ENCODE data around the gene VPS13D.
"Not testable (repeated sequence)": the region's sequence is repeated elsewhere in the genome, so short reads cannot be mapped to it uniquely, and the experiment has no call there.

VPS13D gene

DNA sequence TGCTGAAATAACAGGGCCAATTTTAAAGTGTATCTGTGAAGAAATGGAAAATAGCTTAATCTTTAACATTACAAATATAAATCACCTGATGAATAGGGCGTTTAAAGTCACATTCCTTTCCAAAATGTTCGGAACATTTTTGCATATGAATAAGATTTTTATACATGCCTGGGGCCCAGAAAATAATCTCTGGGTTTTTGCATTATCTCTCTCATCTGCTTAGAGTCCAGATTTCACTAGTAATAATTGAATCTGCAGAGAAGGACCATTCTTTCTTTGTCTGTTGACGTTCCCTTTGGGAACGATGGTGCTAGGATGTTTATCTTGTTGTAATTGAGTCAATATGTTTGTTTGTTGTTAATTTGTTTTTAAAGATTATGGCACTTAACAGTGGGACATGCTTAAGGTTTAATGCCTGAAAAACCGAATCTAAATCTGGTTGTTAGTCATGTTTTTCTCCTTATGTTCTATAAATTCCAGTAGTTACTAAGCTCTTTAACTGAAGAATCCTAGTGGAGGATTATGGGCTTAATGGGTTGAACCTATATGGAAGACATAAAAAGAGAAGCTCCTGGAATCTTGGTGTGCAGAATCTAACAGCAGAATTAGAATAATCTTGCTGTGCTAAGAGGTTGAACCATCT lies 140.6 kb downstream of the VPS13D start:
- no peak for DNase-seq (ENCODE audit: low spot score)
- no peak for FAIRE-seq

DNA sequence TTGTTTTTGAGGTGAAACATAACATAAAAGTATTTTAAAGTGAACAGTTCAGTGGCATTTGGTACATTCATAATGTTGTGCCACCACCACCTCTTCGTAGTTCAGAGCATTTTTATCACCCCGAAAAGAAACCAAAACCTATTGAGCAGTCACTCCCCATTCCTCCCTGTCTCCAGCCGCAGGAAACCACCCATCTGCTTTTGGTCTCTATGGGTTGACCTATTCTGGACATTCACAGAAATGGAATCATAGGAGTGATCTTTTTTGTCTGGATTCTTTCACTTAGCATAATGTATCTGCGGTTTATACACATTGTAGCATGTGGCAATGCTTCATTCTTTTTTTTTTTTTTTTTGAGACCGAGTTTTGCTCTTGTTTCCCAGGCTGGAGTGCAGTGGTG lies 141.2 kb downstream of the VPS13D start:
- no peak for FAIRE-seq
- no peak for DNase-seq (ENCODE audit: low spot score)

- no peak for FAIRE-seq
- DNase-seq (ENCODE audit: low spot score): no peak
These were observed 142.3 kb downstream of the VPS13D start for GRCh38 chr1:12372180-12372579.

DNA sequence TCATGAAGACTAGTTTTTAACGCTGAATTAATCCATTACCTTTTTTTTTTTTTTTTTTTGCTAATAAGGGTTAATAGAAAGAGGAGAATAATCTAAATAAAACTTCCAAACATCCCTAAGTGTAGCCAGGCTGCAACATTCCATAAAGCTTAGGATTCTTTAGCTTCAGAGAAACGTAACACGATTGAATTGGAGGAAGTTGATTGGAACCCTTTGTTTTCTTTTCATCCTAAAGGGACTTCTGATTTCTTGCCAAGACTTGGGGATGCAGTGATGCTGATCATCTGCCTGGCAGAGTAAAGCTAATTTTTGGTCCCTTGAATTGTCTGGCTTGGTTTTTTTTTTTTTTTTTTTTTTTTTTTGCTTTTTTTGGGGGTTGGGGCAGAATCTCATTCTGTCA lies 142.9 kb downstream of the VPS13D start:
- FAIRE-seq (no peak), DNase-seq (ENCODE audit: low spot score) (no peak)

GRCh38 chr1:12375133-12375829 lies 145.5 kb downstream of the VPS13D start:
- FAIRE-seq (no peak), DNase-seq (ENCODE audit: low spot score) (no peak)

DNA sequence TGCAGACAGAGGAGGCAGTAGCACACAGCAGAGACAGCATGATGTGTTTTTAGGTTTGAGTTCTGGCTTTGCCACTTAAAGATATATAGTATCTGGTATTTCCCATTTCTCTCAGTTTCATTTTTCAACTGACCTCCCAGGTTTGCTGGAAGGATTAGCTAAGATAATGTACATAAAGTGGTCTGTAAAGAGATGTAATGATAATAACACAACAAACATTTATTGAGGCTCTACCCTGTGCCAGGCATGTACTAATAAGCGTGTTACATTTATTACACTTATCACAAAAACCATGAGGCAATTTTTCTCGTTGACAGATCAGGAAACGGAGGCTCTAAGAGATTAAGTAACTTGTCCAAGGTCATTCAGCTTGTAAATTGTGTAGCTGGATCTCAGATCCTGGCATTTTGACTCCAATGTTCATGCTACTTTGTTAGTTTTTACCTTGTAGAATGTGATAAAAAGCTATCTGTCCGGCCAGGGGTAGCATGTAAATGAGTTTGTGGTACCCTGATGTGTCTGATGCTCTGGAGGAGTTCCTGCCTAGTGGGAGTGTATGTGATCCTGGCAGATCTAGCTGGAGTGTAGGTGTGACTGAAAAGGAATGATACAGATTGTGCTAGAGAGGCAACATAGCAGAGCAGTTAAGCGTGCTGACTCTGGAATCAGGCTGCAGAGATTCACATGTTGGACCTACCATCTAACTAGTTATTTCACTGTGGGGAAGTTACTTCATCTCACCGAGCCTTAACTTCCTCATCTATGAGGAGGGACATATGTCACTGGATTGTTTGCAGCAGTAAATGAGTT lies 146.6 kb downstream of the VPS13D start:
- FAIRE-seq: no peak
- DNase-seq (ENCODE audit: low spot score): no peak

- DNase-seq (ENCODE audit: low spot score): no peak
These were observed 150.8 kb downstream of the VPS13D start for GRCh38 chr1:12380326-12381249.

GRCh38 chr1:12383001-12383400 lies 153.2 kb downstream of the VPS13D start:
- FAIRE-seq (no peak), DNase-seq (ENCODE audit: low spot score) (no peak)

More at GRCh38 chr1:12380326-12381249, 150.8 kb downstream of the VPS13D start:
- no peak for FAIRE-seq

- no peak for DNase-seq (ENCODE audit: low spot score)
- no peak for FAIRE-seq
These were observed 154.0 kb downstream of the VPS13D start for GRCh38 chr1:12383786-12384185.

GRCh38 chr1:12384836-12385456 lies 155.1 kb downstream of the VPS13D start:
- no peak for FAIRE-seq
- no peak for DNase-seq (ENCODE audit: low spot score)

DNA sequence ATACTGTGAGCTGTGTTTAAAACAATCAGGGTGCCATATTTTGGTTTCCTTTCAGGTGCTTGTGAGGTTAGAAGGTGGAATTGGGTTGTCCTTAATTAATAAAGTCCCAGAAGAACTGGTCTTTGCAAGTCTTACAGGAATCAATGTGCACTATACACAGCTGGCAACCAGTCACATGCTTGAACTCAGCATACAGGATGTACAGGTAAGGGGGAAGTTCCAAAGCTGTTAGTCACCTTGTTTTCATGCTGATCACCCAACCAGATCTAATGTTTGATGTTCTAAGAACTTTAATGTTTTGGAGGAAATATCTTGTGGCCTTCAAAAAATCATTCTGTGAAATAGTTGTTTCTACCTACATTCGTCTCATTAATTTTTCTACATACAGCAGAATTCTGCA lies 156.3 kb downstream of the VPS13D start:
- DNase-seq (ENCODE audit: low spot score) (no peak), FAIRE-seq (no peak)

DNA sequence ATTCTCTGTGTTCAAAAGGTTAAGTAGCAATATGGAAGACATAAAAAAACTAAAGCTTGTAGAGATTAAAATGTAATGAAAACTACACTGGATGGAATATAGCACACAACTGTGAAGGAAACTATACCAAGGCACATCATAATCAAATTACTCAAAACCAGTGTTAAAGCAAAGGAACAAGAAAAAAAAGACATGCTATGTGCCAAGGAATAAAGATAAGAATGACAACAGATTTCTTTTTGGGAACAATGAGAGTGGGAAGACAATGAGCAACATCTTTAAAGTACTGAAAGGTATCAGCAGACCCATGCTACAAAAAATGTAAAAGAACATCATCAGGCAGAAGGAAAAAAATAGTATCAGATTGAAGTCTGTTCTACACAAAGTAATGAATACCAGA lies 157.8 kb downstream of the VPS13D start:
- DNase-seq (ENCODE audit: low spot score) (no peak), FAIRE-seq (no peak)

DNA sequence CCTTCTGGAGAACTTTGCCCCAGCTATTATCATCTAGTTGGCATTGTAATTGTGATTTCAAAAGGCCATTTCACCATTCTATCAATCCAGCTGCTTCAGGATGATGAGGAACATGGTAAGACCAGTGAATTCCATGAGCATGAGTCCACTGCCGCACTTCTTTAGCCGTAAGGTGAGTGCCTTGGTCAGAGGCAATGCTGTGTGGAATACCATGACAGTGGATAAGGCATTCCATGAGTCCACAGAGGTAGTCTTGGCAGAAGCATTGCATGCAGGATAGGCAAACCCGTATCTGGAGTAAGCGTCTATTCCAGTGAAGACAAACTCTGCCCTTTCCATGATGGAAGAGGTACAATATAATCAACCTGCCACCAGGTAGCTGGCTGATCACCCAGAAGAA lies 160.5 kb downstream of the VPS13D start:
- DNase-seq (ENCODE audit: low spot score); FAIRE-seq: not testable (repeated sequence)

- no peak for DNase-seq (ENCODE audit: low spot score)
- no peak for FAIRE-seq
These were observed 167.9 kb downstream of the VPS13D start for GRCh38 chr1:12397462-12398450.

DNA sequence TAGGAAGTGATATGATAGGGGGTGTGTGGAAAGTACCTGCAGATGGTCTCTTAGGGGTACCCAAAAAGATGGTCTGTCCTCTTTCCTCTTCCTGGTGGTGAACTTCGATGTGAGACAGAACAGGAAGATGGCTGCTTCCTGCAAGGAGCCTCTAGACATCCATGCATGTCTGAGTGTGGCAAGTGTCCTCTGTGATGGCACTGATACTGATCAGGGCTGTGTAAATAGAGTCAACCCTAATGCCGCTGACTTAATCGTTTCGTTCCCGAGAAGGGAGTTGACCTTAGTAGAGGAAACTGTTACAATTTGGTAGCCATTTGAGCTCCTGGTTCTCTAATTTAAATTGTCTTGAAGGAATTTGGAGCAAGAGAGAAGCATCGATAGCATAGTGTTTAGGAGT lies 168.6 kb downstream of the VPS13D start:
- DNase-seq (ENCODE audit: low spot score): no peak
- FAIRE-seq: no peak

DNA sequence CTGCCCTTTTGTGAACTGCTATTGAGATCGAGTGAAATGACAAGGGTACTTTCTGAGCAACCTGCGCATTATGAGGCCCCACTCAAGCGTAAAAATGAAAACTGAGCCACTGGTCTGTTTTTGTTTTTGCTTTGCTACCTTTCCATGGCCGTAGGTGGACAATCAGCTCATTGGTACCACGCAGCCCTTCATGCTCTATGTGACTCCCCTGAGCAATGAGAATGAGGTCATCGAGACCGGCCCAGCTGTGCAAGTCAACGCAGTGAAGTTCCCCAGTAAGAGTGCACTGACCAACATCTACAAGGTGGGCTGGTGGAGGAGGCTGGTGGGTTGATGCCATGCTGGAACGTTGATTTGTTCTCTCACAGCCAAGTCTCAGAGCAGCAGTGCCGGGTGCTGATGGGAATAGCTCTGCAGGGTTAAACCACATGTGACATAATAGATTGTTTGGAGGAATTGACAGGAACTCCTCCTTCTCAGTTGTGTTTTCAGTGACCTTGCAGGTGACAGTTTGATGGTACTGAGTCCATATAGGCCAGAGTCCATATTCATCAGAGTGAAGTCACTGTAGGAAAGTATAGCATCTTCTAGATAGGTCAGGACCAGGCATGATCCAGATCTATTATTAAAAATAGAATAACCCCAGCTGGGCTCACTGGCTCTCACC lies 170.3 kb downstream of the VPS13D start:
- FAIRE-seq (no peak), DNase-seq (ENCODE audit: low spot score) (no peak)

- FAIRE-seq: no peak
- DNase-seq (ENCODE audit: low spot score): no peak
These were observed 172.4 kb downstream of the VPS13D start for GRCh38 chr1:12402159-12402673.

DNA sequence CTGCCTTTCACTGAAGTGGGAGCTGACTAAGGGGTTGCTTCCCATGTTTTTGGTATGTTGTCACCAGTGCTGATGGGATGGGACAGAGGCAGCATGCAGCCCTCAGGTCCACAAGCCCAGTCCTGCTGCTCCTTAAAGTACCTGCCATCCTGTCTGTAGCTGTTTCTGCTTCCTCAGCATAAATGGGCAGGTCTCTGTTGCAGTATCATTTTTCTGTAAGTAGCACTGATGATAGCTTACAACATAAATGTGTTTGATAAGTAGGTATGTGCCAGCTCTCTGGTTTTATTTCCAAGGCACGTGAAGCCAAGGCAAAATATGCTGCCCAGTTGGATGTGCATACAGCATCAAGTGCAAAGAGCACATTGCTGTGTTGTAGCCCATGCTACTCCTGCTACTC lies 173.0 kb downstream of the VPS13D start:
- DNase-seq (ENCODE audit: low spot score) (no peak), FAIRE-seq (no peak)

DNA sequence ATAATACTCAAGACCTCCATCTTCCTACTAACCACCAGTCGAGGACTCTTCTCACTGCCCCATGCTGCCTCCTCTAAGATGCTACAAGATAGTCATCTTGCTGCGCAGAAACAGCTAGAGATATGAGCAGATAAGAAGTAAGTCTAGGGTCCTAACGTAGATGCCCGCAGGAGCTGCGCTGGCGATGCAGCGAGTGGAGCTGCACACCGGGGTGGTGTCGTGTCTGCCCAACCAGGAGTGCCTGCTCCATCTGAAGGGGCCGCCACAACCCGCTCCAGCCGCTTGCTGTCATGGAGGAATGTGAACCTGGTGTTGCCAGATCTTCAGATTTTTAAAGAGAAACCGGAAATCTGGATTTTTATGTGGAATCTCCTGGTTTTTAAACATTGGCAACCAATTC lies 175.1 kb downstream of the VPS13D start:
- DNase-seq (ENCODE audit: low spot score) (no peak), FAIRE-seq (no peak)

All from RCC 7860 (cell line).